GM23248 (cell line): ENCODE data around the gene LRRC18. TPM values are rescaled to one million over a fixed set of nuclear protein-coding genes. Genes with fewer than 3 reads are reported as not detected.

Source experiments
- DNase-seq: peaks from one replicate; pipeline ENCODE4 v3.0.0-alpha.2; 2015
- H2AFZ ChIP-seq: fragments of 200-600 bp; sonication (generic); 2 replicates; pipeline ENCODE4 v1.6.1; 2016; ENCODE audit warnings: antibody characterized with exemption
- H3F3A ChIP-seq: fragments of 200-600 bp; sonication (generic); 2 replicates; pipeline ENCODE4 v1.6.1; 2016; ENCODE audit warnings: mild to moderate bottlenecking, antibody characterized with exemption, mixed run types; ENCODE audit not compliant: insufficient read depth
- H3K27ac ChIP-seq: fragments of 200-600 bp; sonication (generic); 2 replicates; pipeline ENCODE4 v1.5.1; 2016; ENCODE audit warnings: mild to moderate bottlenecking
- H3K27me3 ChIP-seq: fragments of 200-600 bp; sonication (generic); replicated peaks from 2 replicates; pipeline ENCODE4 v1.6.1; 2016; ENCODE audit warnings: mild to moderate bottlenecking; ENCODE audit not compliant: insufficient read depth
- H3K36me3 ChIP-seq: fragments of 200-600 bp; sonication (generic); 2 replicates; pipeline ENCODE4 v1.6.1; 2016; ENCODE audit warnings: low read depth, mild to moderate bottlenecking
- H3K4me1 ChIP-seq: fragments of 200-600 bp; sonication (generic); 2 replicates; pipeline ENCODE4 v1.6.1; 2016; ENCODE audit warnings: mild to moderate bottlenecking; ENCODE audit not compliant: insufficient read depth
- H3K4me2 ChIP-seq: fragments of 200-600 bp; sonication (generic); one replicate; pipeline ENCODE4 v1.6.1; 2016; ENCODE audit warnings: mild to moderate bottlenecking; ENCODE audit not compliant: unreplicated experiment
- H3K4me3 ChIP-seq: fragments of 200-600 bp; sonication (generic); 2 replicates; pipeline ENCODE4 v1.5.1; 2016; ENCODE audit warnings: mild to moderate bottlenecking
- H3K79me2 ChIP-seq: fragments of 200-600 bp; sonication (generic); 2 replicates; pipeline ENCODE4 v1.6.1; 2016; ENCODE audit warnings: mild to moderate bottlenecking; ENCODE audit not compliant: insufficient read depth
- H3K9ac ChIP-seq: fragments of 200-600 bp; sonication (generic); 2 replicates; pipeline ENCODE4 v1.6.1; 2016; ENCODE audit warnings: mild to moderate bottlenecking
- H3K9me2 ChIP-seq: fragments of 200-600 bp; sonication (generic); 2 replicates; pipeline ENCODE4 v1.6.1; 2016; ENCODE audit warnings: mixed run types, mild to moderate bottlenecking, moderate library complexity; ENCODE audit not compliant: insufficient read depth
- H3K9me3 ChIP-seq: fragments of 200-600 bp; sonication (generic); one replicate; pipeline ENCODE4 v1.6.1; 2017; ENCODE audit warnings: low read depth
- H4K20me1 ChIP-seq: fragments of 200-600 bp; sonication (generic); 2 replicates; pipeline ENCODE4 v1.6.0; 2016; ENCODE audit not compliant: insufficient read depth
- EZH2 ChIP-seq: fragments of 200-600 bp; sonication (generic); IDR thresholded peaks from 2 replicates; pipeline ENCODE4 v1.6.1; 2018; ENCODE audit warnings: antibody characterized with exemption, mild to moderate bottlenecking; ENCODE audit not compliant: insufficient read depth, poor library complexity, severe bottlenecking
- EZH2phosphoT487 ChIP-seq: fragments of 200-600 bp; sonication (generic); IDR thresholded peaks from 2 replicates; pipeline ENCODE4 v1.6.1; 2018; ENCODE audit warnings: antibody characterized with exemption, moderate library complexity, mild to moderate bottlenecking, low read depth; ENCODE audit not compliant: insufficient read depth
- WGBS, 2 experiments: methylation state at CpG; one replicate each; pipeline ENCODE4 v1.1.6; 2015 to 2017; ENCODE audit warnings: low lambda C conversion rate in 2 of 2, low coverage in 1 of 2; ENCODE audit errors: missing lambda C conversion rate in 2 of 2; 5-methylcytosine and 5-hydroxymethylcytosine counted together
- in situ Hi-C: fragments of 300-500 bp; cut with MboI; formaldehyde crosslinking; loops from 2 replicates; pipeline ENCODE4 v1.15.0; 2020
- polyA plus RNA-seq: library from polyadenylated mRNA; unstranded; fragments of >200 nt; fragmentation: Nextera tagmentation; extraction: Ambion mirVana; gene quantifications from 2 replicates; pipeline ENCODE4 v1.2.1, GENCODE V29; 2016
- total RNA-seq: library from RNA; depleted of rRNA; stranded (reverse); fragments of >200 nt; shearing (Covaris generic); gene quantifications from 2 replicates; pipeline ENCODE4 v1.2.3, GENCODE V29; 2014

LRRC18 gene
- total and polyA plus RNA-seq, 2 experiments from 2014 or later = not detected

GRCh38 chr10:48900371-48900801 lies 39.3 kb downstream of the LRRC18 start:
- Histone ChIP-seq H3K4me1 (no peaks in the 10 kb centered on the region), H3K4me3 (no peak overlapping the region), H3K9ac (no peak overlapping the region), H3K79me2 (no peaks in the 10 kb centered on the region), H3K27me3 (peaks cover 13% of the 10 kb centered on the region; the same call in 1 of the 2 replicates), H2AFZ (no peak overlapping the region), H3K9me2 (no peaks in the 10 kb centered on the region), H3F3A (no peaks in the 10 kb centered on the region), H3K4me2 (no peak overlapping the region), H3K9me3 (no peaks in the 10 kb centered on the region), H3K27ac (no peak overlapping the region), H3K36me3 (no peaks in the 10 kb centered on the region), H4K20me1 (no peaks in the 10 kb centered on the region)
- no peak for TF ChIP-seq EZH2phosphoT487
- TF ChIP-seq EZH2 = no peak
- 23 to 26% methylated on average over 2 of the region's 2 CpGs for WGBS, 2 experiments
- DNase-seq = no peak
- in situ Hi-C loops = no loop called here

- no peak for DNase-seq
- no peaks in the 10 kb centered on the region for H3K9me2 ChIP-seq
- H3K27me3 ChIP-seq = peaks cover 18% of the 10 kb centered on the region; the same call in 1 of the 2 replicates
- H3K36me3 ChIP-seq = no peaks in the 10 kb centered on the region
- H4K20me1 ChIP-seq = no peaks in the 10 kb centered on the region
- 45 to 47% methylated on average over 8 of the region's 8 CpGs for WGBS, 2 experiments
- no peak overlapping the region for H3K9ac ChIP-seq
- no peaks in the 10 kb centered on the region for H3K9me3 ChIP-seq
- H3K4me2 ChIP-seq = no peak overlapping the region
- no peak overlapping the region for H3K4me3 ChIP-seq
- no peaks in the 10 kb centered on the region for H3K79me2 ChIP-seq
- no peaks in the 10 kb centered on the region for H3K4me1 ChIP-seq
- H3K27ac ChIP-seq = no peak overlapping the region
- in situ Hi-C loops = no loop called here
- H2AFZ ChIP-seq = no peak overlapping the region
- TF ChIP-seq EZH2phosphoT487 (no peak), EZH2 (no peak)
- H3F3A ChIP-seq = no peaks in the 10 kb centered on the region
These were observed 39.9 kb downstream of the LRRC18 start for GRCh38 chr10:48899781-48900180.

GRCh38 chr10:48898426-48898825 lies 41.2 kb downstream of the LRRC18 start:
- Histone ChIP-seq H3K4me2 (no peak overlapping the region), H3K9me2 (no peaks in the 10 kb centered on the region), H3K4me3 (no peak overlapping the region), H3K9ac (no peak overlapping the region), H3K27me3 (peaks cover 22% of the 10 kb centered on the region), H3K27ac (no peak overlapping the region), H3F3A (no peaks in the 10 kb centered on the region), H2AFZ (no peak overlapping the region), H3K9me3 (no peaks in the 10 kb centered on the region), H3K79me2 (no peaks in the 10 kb centered on the region), H4K20me1 (no peaks in the 10 kb centered on the region), H3K4me1 (no peaks in the 10 kb centered on the region), H3K36me3 (no peaks in the 10 kb centered on the region)
- no peak for DNase-seq
- TF ChIP-seq EZH2 = no peak
- TF ChIP-seq EZH2phosphoT487 = no peak
- in situ Hi-C loops = no loop called here
- WGBS, 2 experiments = 71 to 83% methylated on average over 1 of the region's 1 CpG

- Histone ChIP-seq H3K27me3 (peaks cover 25% of the 10 kb centered on the region), H4K20me1 (no peaks in the 10 kb centered on the region), H3F3A (no peaks in the 10 kb centered on the region), H3K4me3 (no peak overlapping the region), H3K27ac (no peak overlapping the region), H3K4me2 (no peak overlapping the region), H2AFZ (no peak overlapping the region), H3K9me3 (no peaks in the 10 kb centered on the region), H3K9me2 (no peaks in the 10 kb centered on the region), H3K79me2 (no peaks in the 10 kb centered on the region), H3K4me1 (no peaks in the 10 kb centered on the region), H3K36me3 (no peaks in the 10 kb centered on the region), H3K9ac (no peak overlapping the region)
- whole genome bisulfite sequencing, 2 experiments = 68 to 80% methylated on average over 10 of the region's 10 CpGs
- in situ Hi-C loops = no loop called here
- no peak for DNase-seq
- no peak for TF ChIP-seq EZH2
These were observed 42.2 kb downstream of the LRRC18 start for GRCh38 chr10:48897441-48897790.
